ENCODE results near the gene GRID1.

DNA sequence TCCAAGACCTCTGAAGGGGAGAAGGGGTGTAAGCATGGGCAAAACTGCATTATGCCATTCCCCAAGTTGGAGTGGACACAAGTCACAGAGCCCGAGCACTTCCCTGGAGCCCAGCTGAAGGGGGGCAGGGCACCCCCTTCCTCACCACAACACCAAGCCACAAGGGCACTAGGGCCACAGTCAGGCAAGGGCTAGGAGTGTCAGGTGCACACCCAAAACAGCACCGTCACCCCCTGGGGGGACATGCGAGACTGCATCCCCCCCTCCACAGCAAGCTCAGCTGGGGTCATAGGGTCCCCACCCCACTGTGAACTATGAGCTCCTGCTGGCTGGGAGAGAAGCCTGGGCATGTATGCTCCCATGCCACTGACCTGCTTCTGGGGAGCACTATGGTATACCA lies 143.9 kb downstream of the GRID1 start:
- TF ChIP-seq, protein P1, sequence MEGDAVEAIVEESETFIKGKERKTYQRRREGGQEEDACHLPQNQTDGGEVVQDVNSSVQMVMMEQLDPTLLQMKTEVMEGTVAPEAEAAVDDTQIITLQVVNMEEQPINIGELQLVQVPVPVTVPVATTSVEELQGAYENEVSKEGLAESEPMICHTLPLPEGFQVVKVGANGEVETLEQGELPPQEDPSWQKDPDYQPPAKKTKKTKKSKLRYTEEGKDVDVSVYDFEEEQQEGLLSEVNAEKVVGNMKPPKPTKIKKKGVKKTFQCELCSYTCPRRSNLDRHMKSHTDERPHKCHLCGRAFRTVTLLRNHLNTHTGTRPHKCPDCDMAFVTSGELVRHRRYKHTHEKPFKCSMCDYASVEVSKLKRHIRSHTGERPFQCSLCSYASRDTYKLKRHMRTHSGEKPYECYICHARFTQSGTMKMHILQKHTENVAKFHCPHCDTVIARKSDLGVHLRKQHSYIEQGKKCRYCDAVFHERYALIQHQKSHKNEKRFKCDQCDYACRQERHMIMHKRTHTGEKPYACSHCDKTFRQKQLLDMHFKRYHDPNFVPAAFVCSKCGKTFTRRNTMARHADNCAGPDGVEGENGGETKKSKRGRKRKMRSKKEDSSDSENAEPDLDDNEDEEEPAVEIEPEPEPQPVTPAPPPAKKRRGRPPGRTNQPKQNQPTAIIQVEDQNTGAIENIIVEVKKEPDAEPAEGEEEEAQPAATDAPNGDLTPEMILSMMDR (IDR thresholded peaks at IDR 0.05), result no peak
- no peak for TF ChIP-seq POLR2AphosphoS5 (IDR thresholded peaks at IDR 0.05)
- no peak for TF ChIP-seq POLR2A (IDR thresholded peaks at IDR 0.05)

Data from breast epithelium (tissue), 3 donors.